HG03064 (cell line): ENCODE results near the gene SCML2.
"Not testable (repeated sequence)": the region's sequence is repeated elsewhere in the genome, so short reads cannot be mapped to it uniquely, and the experiment has no call there.

Experiments
- ATAC-seq: cut with Tn5 transposase; IDR thresholded peaks from one replicate; pipeline ENCODE4 v1.9.1; 2021; ENCODE audit warnings: low read depth; ENCODE audit not compliant: unreplicated experiment

SCML2 gene

GRCh38 chrX:18354369-18355223, at the start of gene SCML2:
SCML2 (minus strand) TSS chrX:18354688; CDS start chrX:18334071, 20,617 bp downstream.
- no peak for ATAC-seq

GRCh38 chrX:18401848-18402213, 47.3 kb upstream of the SCML2 start:
- no peak for ATAC-seq

GRCh38 chrX:18394477-18394876, 40.0 kb upstream of the SCML2 start:
- ATAC-seq, result no peak

- no peak for ATAC-seq
These were observed 36.6 kb upstream of the SCML2 start for GRCh38 chrX:18390941-18391538.

- no peak for ATAC-seq
These were observed 35.5 kb upstream of the SCML2 start for GRCh38 chrX:18389966-18390365.

- ATAC-seq, result no peak
These were observed 23.3 kb upstream of the SCML2 start for GRCh38 chrX:18377796-18378195.

- not testable (repeated sequence) for ATAC-seq
These were observed 20.8 kb upstream of the SCML2 start for GRCh38 chrX:18375131-18375805.

- not testable (repeated sequence) for ATAC-seq
These were observed 14.6 kb upstream of the SCML2 start for GRCh38 chrX:18369096-18369495.

GRCh38 chrX:18368402-18368801, 13.9 kb upstream of the SCML2 start:
- ATAC-seq, result no peak

- no peak for ATAC-seq
These were observed 6.4 kb upstream of the SCML2 start for GRCh38 chrX:18360867-18361266.

GRCh38 chrX:18353931-18354368, 538 bp downstream of the SCML2 start:
- ATAC-seq, result no peak

- no peak for ATAC-seq
These were observed 2.7 kb downstream of the SCML2 start for GRCh38 chrX:18351784-18352183.

- ATAC-seq, result no peak
These were observed 6.4 kb downstream of the SCML2 start for GRCh38 chrX:18348047-18348446.

- ATAC-seq, result no peak
These were observed 45.1 kb downstream of the SCML2 start for GRCh38 chrX:18309401-18309800.

- ATAC-seq, result no peak
These were observed 57.2 kb downstream of the SCML2 start for GRCh38 chrX:18297251-18297650.

GRCh38 chrX:18294893-18295292, 59.6 kb downstream of the SCML2 start:
- ATAC-seq, result no peak

GRCh38 chrX:18291006-18291545, 63.4 kb downstream of the SCML2 start:
- ATAC-seq, result no peak

GRCh38 chrX:18290200-18290599, 64.3 kb downstream of the SCML2 start:
- ATAC-seq, result no peak

GRCh38 chrX:18288716-18289115, 65.8 kb downstream of the SCML2 start:
- ATAC-seq, result no peak

- no peak for ATAC-seq
These were observed 68.1 kb downstream of the SCML2 start for GRCh38 chrX:18286322-18286831.

GRCh38 chrX:18278449-18278848, 76.0 kb downstream of the SCML2 start:
- no peak for ATAC-seq
